Stimulated activated CD4-positive, alpha-beta T cell treated with anti-CD3 and anti-CD28 coated beads, Interleukin-1b, Interleukin-23, amount 100 ng/mL, for 24 hours (primary cell): ENCODE data around the gene TMEM117.
"Not testable (repeated sequence)": the region's sequence is repeated elsewhere in the genome, so short reads cannot be mapped to it uniquely, and the experiment has no call there.

Experiments used
- DNase-seq, 4 experiments: peaks; one replicate each; pipeline ENCODE4 v3.0.0-alpha.2; 2020; ENCODE audit warnings: low read depth in 4 of 4, low spot score in 1 of 4

Gene TMEM117

DNA sequence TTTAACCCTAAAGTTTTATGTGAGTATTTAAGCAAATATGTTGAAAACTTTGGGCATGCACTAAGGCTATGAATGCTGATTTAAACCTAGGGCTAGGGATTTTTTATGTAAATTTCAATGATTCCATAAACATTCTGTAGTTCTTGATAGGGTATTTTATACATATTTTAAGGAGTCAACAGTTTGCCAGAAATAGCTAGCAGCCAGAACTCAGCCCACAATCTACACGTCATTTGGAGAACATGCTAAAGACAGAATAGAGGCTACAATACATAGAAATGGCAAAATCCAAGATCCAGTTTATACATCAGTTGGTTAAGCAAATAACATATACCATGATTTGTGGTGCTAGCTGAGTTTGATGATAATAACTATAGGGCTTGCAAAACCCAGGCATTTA, 184.7 kb downstream of the TMEM117 start:
- DNase-seq: no peak

DNA sequence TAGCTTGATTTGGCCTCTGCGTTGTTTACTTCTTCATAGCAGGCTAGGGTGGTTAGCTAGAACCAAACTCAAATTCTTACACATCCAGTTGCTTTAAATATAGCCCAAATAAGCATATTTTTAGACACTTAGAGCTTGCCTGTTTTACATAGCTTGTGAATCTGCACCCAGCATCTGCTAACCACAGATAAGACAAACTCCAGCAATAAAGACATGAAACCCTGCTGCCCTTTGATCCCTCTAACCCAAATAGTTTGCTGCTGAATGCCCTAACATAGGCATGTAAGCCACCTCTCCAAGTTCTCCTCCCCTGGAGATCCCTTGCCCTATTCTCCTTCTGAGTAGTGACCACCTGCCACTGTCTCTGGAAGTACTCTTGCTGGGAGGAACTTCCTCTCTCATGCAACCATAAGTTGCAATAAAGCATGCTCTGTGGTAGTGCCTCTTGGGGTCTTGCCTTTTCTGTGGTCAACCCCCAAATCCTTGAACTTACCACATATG, 185.6 kb downstream of the TMEM117 start:
- no peak for DNase-seq

DNA sequence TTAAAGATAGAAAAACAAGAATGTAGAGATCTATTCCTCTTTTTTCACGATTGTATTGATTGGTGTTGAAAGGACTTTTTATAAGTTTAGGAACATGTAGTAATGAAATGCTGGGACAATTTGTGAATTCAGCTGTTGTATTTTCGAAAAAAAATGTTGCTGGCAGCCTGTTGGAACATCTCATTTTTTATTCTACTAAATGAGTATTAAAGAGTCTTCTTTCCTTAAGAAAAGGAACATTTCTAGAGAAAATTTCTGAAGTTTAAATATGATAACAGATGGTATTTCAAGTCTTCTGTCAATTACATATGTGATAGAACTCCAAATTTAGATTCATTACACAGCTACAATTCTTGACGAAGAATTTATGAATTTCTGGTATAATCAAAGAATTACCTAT, 189.6 kb downstream of the TMEM117 start:
- no peak for DNase-seq

DNA sequence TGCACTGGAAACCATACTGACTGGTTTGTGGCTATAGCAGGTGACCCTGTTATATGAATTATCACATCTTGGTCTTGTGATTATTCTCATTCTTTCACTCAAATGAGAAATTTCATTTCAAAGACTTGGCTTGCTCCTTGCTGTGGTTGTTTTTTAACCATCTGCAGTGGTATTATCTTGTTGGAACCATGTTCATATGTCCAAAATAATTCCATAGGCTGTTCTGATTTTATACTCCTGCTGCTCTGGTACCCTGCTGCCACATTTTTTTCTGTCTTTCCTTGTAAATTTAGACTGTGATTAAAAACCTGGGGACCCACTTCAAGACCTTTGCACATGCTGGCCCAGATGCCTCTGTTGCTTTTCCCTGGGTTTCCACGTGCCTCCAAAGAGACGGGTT, 190.2 kb downstream of the TMEM117 start:
- no peak for DNase-seq

DNA sequence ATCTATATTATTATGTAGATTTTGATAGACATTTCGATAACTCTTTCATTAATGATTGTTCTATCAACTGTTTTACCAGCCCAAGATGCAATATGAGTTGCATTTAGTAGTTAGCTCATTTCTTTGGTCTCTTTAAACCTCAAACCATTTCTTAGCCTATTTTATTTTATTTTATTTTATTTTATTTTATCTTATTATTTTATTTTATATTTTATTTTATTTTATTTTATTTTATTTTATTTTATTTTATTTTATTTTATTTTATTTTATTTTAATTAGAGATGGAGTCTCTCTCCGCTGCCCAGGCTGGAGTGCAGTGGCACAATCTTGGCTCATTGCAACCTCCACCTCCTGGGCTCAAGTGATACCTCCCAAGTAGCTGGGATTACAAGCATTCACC, 191.0 kb downstream of the TMEM117 start:
- DNase-seq: not testable (repeated sequence)

DNA sequence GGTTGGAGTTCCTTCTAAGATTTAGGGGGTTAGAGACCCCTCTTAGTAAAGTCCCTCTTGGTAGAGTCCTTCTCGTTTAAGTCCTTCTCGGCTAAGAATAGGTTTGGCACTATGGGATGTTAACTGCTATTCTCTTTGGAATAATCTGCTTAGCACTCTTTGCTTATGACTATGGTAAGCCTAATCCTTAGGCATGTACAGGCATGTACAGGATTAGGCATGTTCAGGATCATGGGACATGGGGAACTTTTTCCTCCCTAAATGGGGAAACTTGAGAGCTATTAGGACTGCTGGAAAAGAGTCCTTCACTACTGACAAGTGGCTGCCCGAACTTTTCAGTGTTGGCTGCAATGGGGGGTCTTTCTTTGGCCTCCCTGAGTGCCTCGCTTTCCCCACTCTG, 193.3 kb downstream of the TMEM117 start:
- DNase-seq: no peak

DNA sequence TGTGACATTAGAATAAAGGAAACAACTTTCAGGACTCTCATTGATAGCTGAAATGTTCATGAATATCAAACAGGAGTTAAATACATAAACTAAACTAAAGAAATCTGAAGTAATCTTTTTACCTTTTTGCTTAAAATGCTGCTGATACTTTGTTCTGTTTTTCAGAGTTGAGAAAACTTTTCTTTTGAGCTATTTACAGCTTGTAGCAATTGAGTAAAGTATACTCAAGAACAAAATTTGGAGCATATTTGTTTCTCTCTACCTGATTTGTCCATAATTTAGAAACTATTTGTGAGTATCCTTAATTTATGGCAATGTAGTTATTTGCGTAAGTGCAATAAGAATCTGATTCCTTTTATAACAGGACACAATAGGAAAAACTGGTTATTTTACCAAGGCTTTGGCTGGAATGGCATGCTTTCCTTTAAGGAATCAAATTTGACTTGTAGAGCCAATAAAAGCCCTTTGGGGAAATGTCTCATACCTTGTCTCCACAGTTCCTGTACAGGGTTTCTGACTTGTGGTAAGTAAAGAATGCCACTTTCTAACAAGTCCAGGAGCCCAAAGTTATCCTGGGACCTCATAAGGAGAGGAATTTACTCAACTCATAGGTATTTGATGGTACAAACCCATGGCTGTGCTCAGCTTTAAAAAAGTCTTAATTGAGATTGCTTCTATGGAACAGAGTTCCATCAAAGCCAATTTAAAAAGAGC, 195.7 kb downstream of the TMEM117 start:
- DNase-seq: no peak

DNA sequence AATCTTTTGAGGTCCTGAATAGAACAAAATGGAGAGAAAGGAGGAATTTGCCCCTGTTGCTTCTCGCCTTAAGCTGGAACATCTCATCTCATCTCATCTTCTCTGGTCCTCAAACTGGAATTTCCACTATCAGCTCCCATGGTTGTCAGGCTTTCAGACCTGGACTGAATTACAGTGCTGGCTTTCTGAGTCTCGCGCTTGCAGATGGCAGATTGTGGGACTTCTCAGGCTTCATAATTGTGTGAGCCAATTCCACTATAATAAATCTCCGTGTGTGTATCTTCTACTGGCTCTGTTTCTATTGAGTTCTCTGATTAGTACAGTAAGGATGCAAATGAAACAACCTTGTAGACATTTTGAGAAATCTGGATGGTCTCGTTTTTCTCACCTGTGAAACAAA, 199.0 kb downstream of the TMEM117 start:
- no peak for DNase-seq

DNA sequence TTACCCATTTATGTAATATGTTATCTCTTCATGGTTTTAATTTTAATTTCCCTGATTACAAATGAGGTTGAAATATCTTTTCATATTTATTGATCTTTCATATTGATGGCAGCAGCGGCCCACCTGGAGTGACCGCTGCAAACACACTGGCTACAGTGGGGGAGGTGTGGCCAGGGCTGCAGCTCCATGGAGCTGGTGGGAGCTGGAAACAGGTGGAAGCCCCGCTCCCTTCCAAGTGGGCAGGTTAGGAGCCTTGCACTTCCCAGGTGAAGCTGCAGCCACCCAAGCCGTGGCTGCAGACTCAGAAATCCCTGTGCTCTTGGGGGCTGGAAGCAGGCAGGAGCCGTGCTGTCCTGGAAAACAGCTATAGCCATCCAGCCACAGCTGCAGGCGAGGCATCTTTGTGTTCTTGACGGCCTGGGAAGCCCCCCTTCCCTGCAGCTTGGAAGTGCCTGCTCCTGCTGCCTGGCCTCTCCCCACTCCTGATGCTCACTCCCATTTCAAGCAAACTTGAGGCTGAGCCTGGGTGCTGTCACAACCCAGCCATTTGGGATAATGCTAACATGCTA, 201.1 kb downstream of the TMEM117 start:
- no peak for DNase-seq

DNA sequence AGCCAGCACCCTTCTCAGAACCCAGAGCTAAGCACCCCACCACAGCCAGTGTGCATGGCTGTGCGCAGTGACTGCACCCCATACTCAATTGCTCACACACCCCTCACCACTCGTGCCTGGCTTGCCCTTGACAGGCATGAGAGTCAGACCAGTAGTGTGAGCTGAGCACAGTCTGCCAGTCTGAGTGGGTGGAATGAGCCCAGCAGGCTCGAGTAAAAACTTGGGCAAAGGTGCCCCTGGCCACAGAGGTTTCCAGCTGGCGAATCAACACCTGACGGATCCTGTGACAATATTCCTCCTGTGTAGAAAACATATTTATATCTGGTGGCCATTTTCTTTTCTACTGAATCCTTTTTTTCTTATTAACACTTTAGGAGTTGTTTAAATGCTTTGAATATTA, 202.5 kb downstream of the TMEM117 start:
- no peak for DNase-seq

DNA sequence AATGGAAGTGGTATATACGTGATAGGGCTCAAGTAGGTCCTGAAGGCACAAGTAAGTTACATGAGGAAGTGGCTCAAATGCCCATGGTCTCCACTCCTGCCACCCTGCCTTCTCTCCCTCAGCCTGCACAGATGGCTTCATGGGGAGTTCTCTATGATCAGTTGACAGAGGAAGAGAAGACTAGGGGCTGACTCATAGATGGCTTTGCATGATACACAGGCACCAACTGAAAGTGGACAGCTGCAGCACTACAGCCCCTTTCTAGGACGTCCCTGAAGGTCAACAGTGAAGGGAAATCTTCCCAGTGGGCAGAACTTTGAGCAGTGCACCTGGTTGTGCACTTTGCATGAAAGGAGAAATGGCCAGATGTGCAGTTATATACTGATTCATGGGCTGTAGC, 208.6 kb downstream of the TMEM117 start:
- DNase-seq: not testable (repeated sequence)

DNA sequence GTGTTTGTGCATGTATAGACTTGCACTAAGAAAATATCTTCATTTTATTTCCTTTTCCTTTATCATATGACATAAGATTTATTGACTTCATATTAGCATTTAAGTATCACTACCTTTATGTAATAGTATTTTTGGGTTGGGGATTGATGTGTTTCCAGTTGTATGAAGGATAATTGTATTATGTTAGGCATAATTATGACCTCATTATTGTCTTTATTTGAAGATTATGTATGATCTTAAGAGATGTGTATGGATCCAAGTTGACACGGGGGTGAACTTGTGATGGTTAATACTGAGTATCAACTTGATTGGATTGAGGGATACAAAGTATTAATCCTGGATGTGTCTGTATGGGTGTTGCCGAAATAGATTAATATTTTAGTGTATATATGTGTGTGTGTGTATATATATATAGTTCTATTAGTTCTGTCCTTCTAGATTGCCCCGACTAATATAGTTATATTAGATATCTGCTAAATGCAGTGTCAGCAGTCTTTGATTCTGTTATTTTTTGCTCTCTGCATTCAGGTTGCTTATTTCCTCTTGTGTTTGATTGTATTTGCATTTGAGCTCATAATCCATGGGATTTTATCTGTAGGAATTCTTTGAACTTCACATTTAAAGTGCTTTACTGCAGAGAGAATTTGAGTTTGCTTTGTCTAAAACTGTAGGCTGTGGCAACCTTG, 211.0 kb downstream of the TMEM117 start:
- no peak for DNase-seq

DNA sequence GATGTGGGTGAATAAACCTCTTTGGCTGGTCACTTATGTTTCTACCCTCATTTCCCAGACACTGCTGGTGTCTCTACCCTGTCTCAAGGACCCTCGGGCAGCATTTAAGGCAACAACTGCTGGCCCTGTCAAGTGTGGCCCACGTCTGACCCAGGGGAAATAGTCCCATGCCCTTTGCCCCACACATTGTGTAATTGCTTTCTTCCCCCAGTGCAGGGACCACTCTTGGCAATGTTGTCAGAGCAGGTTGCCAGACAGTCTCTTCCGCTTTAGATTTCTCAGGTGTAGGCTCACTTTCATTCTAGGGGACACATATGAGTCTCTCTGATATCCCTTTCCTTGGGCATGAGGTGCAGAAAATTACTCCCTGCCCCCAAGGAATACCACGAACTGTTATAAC, 216.7 kb downstream of the TMEM117 start:
- DNase-seq: no peak

DNA sequence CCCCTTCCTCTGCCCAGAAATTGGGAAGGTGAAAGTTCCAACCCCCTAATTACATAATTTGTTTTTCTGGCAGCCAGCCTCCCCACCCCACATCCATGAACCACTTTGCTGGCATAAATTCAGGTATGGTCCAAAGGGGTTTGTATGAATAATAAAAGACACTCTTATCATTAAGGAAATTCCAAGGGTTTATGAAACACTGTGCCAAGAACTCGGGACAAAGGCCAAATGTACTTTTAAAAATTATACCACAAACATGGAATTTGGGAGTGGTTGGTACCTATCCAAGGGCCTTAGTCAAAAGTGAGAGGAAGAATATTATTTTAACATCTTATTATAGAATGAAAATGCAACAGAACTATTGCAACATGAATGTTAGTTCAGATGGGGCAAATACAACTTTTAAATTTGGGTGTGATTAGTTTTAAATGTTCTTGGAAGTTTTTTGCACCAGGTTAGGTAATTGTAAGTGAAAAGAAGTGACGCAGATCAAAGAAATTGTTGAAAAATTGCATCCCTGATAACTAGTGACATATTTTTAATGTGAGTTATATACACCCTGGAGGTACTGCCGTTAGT, 217.8 kb downstream of the TMEM117 start:
- DNase-seq: no peak

DNA sequence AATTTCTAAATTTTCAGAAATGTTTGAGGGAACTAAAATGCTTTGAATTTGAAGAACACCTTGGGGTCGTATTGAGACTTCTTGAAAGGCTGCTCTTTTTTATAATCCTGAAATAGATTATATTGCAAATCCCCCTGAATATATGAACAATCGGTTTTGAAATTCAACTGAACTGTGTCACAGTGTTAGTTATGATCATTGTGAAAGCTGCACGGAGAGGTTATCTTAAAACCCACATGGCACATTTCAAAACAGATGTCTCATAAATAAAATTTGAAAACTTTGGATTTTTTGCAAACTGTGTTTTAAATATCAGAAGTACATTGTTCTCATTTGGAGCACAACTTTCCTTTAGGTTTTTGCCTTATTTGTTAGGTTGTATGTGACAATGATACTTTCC, 218.4 kb downstream of the TMEM117 start:
- DNase-seq: no peak

DNA sequence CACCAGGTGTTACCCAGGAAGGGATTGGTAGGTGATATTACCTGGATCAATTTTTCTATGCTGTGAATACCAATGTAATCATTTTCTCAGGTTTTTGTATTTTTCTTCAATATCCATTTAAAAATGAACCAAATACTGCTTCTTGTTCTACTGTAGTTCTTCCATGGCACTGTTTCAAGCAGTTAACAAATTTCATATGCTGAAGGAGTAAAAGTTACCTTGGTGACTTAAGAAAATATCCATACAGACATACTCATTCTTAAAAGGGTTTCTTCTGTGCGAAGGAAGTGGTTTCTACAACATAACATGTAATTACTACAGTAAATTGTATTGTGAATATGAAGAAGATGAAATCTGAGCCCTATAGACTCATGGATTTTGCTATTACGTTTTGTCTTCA, 222.5 kb downstream of the TMEM117 start:
- DNase-seq: no peak

DNA sequence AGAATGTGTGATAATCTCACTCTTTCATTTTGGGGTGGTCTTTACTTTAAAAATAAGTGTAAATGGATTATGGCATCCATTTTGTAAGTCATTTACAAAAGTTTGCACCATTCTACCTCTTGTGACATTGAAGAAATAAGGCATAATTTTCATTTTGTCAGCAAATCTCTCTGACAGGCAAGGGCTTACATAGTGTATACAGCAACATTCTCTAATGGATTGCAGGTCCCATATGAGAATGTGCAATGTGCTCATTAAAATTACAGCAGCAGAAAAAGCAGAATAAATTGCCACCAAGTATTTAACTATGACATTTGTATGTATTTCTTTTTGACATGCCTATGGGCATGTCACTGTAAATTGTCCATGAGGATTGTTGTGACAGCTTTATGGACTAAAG, 223.6 kb downstream of the TMEM117 start:
- DNase-seq: no peak

DNA sequence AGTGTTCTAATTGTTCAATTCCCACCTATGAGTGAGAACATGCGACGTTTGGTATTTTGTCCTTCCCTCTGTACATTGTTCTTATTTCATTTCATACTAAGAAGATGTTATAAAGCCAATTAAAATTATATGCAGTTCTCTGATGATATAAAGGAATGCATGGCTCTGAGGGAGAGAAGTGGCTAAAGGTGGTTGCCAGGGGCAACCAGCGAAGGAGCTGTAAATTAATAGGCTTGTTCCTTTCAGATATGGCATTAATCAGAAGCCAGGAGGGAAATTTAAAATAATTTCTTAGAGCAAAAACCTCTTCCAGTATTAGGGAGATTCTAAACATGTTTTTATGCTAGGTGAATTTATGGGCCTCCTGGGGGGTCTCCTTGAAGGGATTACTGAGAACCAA, 227.8 kb downstream of the TMEM117 start:
- no peak for DNase-seq

DNA sequence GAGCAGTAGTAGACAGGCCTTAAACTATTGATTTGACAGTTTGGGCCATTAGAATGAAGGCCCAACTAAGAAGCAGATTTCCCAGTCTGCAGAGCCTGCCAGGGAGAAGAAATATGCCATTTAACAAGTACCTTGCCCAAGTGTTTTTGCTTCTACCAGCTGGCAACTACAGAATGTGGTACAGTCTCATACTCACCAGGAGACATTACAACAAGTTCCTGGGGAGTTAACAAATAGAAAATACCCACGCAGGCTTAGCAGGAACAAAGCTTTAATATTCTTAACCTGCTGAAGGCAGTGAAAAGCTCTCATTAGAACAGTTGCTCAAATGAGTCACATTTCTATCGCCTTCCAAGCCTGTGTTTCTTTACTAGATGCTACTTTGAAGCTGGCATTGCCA, 241.0 kb downstream of the TMEM117 start:
- no peak for DNase-seq

DNA sequence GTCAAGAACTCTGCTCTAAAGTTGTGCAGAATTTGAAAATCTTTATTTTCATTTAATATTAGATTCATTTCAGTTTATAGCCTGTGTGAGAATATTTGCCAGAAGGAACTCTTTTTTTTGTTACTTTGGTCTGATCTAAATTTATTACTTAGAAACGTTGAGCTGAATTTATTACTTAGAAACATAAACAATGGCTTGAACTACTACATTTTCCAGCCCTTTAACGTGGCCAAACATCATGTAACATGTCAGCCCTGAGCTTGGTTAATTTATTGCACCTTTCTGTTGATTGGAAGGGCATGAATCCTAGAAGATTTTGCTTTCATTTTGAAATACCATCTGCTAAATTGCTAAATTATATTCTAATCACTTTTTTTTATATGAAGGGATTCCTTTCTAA, 241.4 kb downstream of the TMEM117 start:
- no peak for DNase-seq

DNA sequence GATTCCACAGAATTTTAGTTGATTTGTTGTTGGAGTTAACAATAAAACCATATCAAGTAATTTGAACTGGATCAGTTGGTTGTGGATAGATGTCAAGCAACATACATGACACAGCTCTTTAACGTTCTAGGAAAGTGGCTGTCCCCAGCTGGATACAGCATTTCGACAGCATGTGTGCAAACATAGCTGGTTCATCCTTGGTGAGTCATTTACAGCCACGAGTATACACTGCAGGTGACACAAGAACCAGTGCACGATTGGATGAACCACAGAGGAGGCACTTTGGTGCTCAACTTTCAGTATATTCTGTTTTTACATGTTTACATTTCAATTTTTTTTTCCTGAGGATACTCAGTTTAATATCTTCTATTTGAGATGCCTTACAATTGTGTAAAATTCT, 242.4 kb downstream of the TMEM117 start:
- no peak for DNase-seq

DNA sequence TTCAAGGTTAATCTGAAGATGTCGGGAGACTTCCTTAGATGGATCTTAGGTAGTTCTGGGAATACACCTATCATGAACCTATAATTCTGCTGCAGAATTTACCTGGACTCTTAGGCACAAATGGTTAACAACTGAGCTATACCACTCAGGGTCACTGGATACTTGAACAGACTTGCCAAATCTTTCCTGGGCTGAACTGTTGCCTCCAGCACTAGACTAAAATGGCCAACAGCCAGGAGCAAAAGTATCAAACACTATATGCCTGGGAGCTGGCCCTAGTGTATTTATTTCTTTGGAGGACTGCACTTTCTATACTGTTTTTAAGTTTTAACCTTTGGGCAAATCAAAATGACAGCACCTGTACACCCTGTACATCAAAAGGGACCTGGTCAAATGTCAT, 252.8 kb downstream of the TMEM117 start:
- no peak for DNase-seq
